SK-N-SH (cell line): Measurements from ENCODE around the gene PEX11A. TPM values are rescaled to one million over a fixed set of nuclear protein-coding genes. Genes with fewer than 3 reads are reported as not detected.

Source experiments
- CTCF ChIA-PET: fragments of 300-600, 350-600 bp; formaldehyde crosslinking; extraction: SDS; loops from one replicate; lab custom pipeline; 2021; lab: Yijun Ruan, JAX
- POLR2A ChIA-PET: fragments of 350-600 bp; sonication (Branson Sonifier 250); formaldehyde crosslinking; extraction: SDS; loops from one replicate; lab custom pipeline; 2020; ENCODE audit warnings: antibody characterized with exemption, inconsistent platforms; lab: Yijun Ruan, JAX
- DNase-seq: peaks from one replicate; pipeline ENCODE4 v3.0.0; 2012
- H2AFZ ChIP-seq: fragments of 200-600 bp; sonication (generic); 2 replicates; pipeline ENCODE4 v1.8.1; 2016; ENCODE audit warnings: antibody characterized with exemption, mild to moderate bottlenecking, low read depth
- H3F3A ChIP-seq: fragments of 200-600 bp; sonication (generic); replicated peaks from 2 replicates; pipeline ENCODE3; 2016; ENCODE audit warnings: antibody characterized with exemption, mild to moderate bottlenecking; ENCODE audit not compliant: insufficient read depth
- H3K27ac ChIP-seq, 2 experiments: fragments of 200-500 bp in 1 of 2; fragments of 200-600 bp in 1 of 2; sonication (Bioruptor generic) in 1 of 2; sonication (generic), shearing (Covaris generic) in 1 of 2; 2 replicates each; pipeline versions ENCODE4 v1.5.1 to v1.6.1; 2014 to 2016; ENCODE audit warnings: low read depth in 2 of 2, inconsistent platforms in 1 of 2, low read length in 1 of 2, mild to moderate bottlenecking in 1 of 2, mixed read lengths in 1 of 2
- H3K27me3 ChIP-seq: fragments of 200-600 bp; sonication (generic), shearing (Covaris generic); 2 replicates; pipeline ENCODE4 v1.6.1; 2016; ENCODE audit warnings: mixed run types; ENCODE audit not compliant: insufficient read depth
- H3K36me3 ChIP-seq, 2 experiments: fragments of 200-500 bp in 1 of 2; fragments of 200-600 bp in 1 of 2; sonication (Bioruptor generic) in 1 of 2; sonication (generic) in 1 of 2; replicated peaks in 1 of 2; 2 replicates each; pipeline versions ENCODE3 to v1.5.1; 2014 to 2016; ENCODE audit warnings: low read length in 1 of 2, mild to moderate bottlenecking in 1 of 2; ENCODE audit not compliant: insufficient read depth in 2 of 2, control insufficient read depth in 1 of 2
- H3K4me1 ChIP-seq, 2 experiments: fragments of 200-500 bp in 1 of 2; fragments of 200-600 bp in 1 of 2; sonication (Bioruptor generic) in 1 of 2; sonication (generic), shearing (Covaris generic) in 1 of 2; 2 replicates each; pipeline versions ENCODE4 v1.5.1 to v1.6.1; 2014 to 2016; ENCODE audit warnings: low read depth in 1 of 2, low read length in 1 of 2, mixed run types in 1 of 2; ENCODE audit not compliant: insufficient read depth in 2 of 2, control insufficient read depth in 1 of 2
- H3K4me2 ChIP-seq: fragments of 200-600 bp; sonication (generic), shearing (Covaris generic); 2 replicates; pipeline ENCODE4 v1.6.1; 2017; ENCODE audit warnings: mixed run types
- H3K4me3 ChIP-seq, 2 experiments: fragments of 200-500 bp in 1 of 2; fragments of 200-600 bp in 1 of 2; sonication (Bioruptor generic) in 1 of 2; sonication (generic), shearing (Covaris generic) in 1 of 2; 2 replicates each; pipeline versions ENCODE4 v1.5.1 to v1.8.1; 2014 to 2016; ENCODE audit warnings: low read depth in 2 of 2, inconsistent platforms in 1 of 2, low read length in 1 of 2, mild to moderate bottlenecking in 1 of 2, mixed read lengths in 1 of 2, moderate library complexity in 1 of 2
- H3K79me2 ChIP-seq: fragments of 200-600 bp; sonication (generic); 2 replicates; pipeline ENCODE4 v1.8.1; 2017; ENCODE audit warnings: mild to moderate bottlenecking; ENCODE audit not compliant: insufficient read depth
- H3K9ac ChIP-seq: fragments of 200-600 bp; sonication (generic); 2 replicates; pipeline ENCODE4 v1.6.1; 2017; ENCODE audit warnings: mixed run types
- H3K9me2 ChIP-seq: fragments of 200-600 bp; sonication (generic); 2 replicates; pipeline ENCODE4 v1.6.1; 2017; ENCODE audit warnings: mixed run types
- H3K9me3 ChIP-seq: fragments of 200-600 bp; sonication (generic); 2 replicates; pipeline ENCODE4 v1.6.1; 2017; ENCODE audit warnings: mixed run types, mild to moderate bottlenecking, moderate library complexity
- H4K20me1 ChIP-seq: fragments of 200-600 bp; sonication (generic); 2 replicates; pipeline ENCODE4 v1.6.1; 2017; ENCODE audit warnings: mild to moderate bottlenecking, mixed run types; ENCODE audit not compliant: insufficient read depth
- CHD2 ChIP-seq: fragments of 150-350 bp; IDR thresholded peaks from 2 replicates; pipeline ENCODE4 v1.6.1; 2018; ENCODE audit warnings: low read length; ENCODE audit not compliant: partially characterized antibody
- ELF1 ChIP-seq: IDR thresholded peaks from 2 replicates; pipeline ENCODE4 v1.4.0; 2012
- FOSL2 ChIP-seq: IDR thresholded peaks from 2 replicates; pipeline ENCODE4 v1.4.0; 2012; ENCODE audit warnings: low read depth, mild to moderate bottlenecking, moderate library complexity, borderline replicate concordance
- GABPA ChIP-seq: IDR thresholded peaks from 2 replicates; pipeline ENCODE4 v1.4.0; 2012; ENCODE audit warnings: low read depth, mild to moderate bottlenecking
- NFIC ChIP-seq: IDR thresholded peaks from 2 replicates; pipeline ENCODE4 v1.4.0; 2012; ENCODE audit warnings: borderline replicate concordance
- NRF1 ChIP-seq: IDR thresholded peaks from 2 replicates; pipeline ENCODE4 v1.6.1; 2012; ENCODE audit warnings: low read depth, mild to moderate bottlenecking, low read length
- PBX3 ChIP-seq: IDR thresholded peaks from 2 replicates; pipeline ENCODE4; 2012
- RAD21 ChIP-seq: IDR thresholded peaks from 2 replicates; pipeline ENCODE4 v1.6.1; 2012; ENCODE audit warnings: mild to moderate bottlenecking, low read length
- RCOR1 ChIP-seq: fragments of 150-350 bp; IDR thresholded peaks from 2 replicates; pipeline ENCODE4 v1.6.1; 2017; ENCODE audit warnings: antibody characterized with exemption, low read length
- RFX5 ChIP-seq: IDR thresholded peaks from 2 replicates; pipeline ENCODE4 v1.6.1; 2012; ENCODE audit warnings: mild to moderate bottlenecking, improper control_type of control experiment, low read length
- RXRA ChIP-seq: IDR thresholded peaks from 2 replicates; pipeline ENCODE4 v1.4.0; 2012; ENCODE audit warnings: low read depth, mild to moderate bottlenecking, borderline replicate concordance
- TAF1 ChIP-seq: IDR thresholded peaks from 2 replicates; pipeline ENCODE4 v1.6.1; 2012; ENCODE audit warnings: low read depth, mild to moderate bottlenecking, low read length, moderate library complexity, borderline replicate concordance
- WGBS: methylation state at CpG from one replicate; pipeline ENCODE4 v1.1.6; 2017; ENCODE audit warnings: low lambda C conversion rate; 5-methylcytosine and 5-hydroxymethylcytosine counted together
- polyA plus RNA-seq, 3 experiments: library from polyadenylated mRNA; depleted of rRNA; stranded (reverse); fragments of >200 nt; gene quantifications; 2 replicates each; pipeline ENCODE4 v1.2.3, GENCODE V29; 2012
- TF ChIP-seq, protein P1 (sequence below): IDR thresholded peaks from 2 replicates; pipeline ENCODE4 v1.6.1; 2012; ENCODE audit warnings: mild to moderate bottlenecking, low read depth, low read length, moderate library complexity
- TF ChIP-seq, protein P2 (sequence below): fragments of 150-350 bp; IDR thresholded peaks from 2 replicates; pipeline ENCODE4 v1.6.1; 2017; ENCODE audit warnings: antibody characterized with exemption, low read length, low read depth, borderline replicate concordance

Gene PEX11A
- polyA plus RNA-seq, 1 of the 3 experiments (the other 2 are of a cell fraction): 6.1 TPM

- no peak overlapping the region for H3K4me3 ChIP-seq
- H3K27me3 ChIP-seq: no peaks in the 10 kb centered on the region
- no peak overlapping the region for H2AFZ ChIP-seq
- WGBS: 80% methylated on average over 6 of the region's 6 CpGs
- no peaks in the 10 kb centered on the region for H3K9me3 ChIP-seq
- H4K20me1 ChIP-seq: no peaks in the 10 kb centered on the region
- H3K27ac ChIP-seq: no peak overlapping the region
- no peak for DNase-seq
- POLR2A ChIA-PET: no interaction called here
- H3K79me2 ChIP-seq: no peaks in the 10 kb centered on the region
- no peaks in the 10 kb centered on the region for H3K36me3 ChIP-seq
- H3K4me2 ChIP-seq: no peak overlapping the region
- TF ChIP-seq, protein P1, sequence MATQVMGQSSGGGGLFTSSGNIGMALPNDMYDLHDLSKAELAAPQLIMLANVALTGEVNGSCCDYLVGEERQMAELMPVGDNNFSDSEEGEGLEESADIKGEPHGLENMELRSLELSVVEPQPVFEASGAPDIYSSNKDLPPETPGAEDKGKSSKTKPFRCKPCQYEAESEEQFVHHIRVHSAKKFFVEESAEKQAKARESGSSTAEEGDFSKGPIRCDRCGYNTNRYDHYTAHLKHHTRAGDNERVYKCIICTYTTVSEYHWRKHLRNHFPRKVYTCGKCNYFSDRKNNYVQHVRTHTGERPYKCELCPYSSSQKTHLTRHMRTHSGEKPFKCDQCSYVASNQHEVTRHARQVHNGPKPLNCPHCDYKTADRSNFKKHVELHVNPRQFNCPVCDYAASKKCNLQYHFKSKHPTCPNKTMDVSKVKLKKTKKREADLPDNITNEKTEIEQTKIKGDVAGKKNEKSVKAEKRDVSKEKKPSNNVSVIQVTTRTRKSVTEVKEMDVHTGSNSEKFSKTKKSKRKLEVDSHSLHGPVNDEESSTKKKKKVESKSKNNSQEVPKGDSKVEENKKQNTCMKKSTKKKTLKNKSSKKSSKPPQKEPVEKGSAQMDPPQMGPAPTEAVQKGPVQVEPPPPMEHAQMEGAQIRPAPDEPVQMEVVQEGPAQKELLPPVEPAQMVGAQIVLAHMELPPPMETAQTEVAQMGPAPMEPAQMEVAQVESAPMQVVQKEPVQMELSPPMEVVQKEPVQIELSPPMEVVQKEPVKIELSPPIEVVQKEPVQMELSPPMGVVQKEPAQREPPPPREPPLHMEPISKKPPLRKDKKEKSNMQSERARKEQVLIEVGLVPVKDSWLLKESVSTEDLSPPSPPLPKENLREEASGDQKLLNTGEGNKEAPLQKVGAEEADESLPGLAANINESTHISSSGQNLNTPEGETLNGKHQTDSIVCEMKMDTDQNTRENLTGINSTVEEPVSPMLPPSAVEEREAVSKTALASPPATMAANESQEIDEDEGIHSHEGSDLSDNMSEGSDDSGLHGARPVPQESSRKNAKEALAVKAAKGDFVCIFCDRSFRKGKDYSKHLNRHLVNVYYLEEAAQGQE: no peak
- no peak for TF ChIP-seq NFIC
- no peak for TF ChIP-seq GABPA
- TF ChIP-seq, protein P2, sequence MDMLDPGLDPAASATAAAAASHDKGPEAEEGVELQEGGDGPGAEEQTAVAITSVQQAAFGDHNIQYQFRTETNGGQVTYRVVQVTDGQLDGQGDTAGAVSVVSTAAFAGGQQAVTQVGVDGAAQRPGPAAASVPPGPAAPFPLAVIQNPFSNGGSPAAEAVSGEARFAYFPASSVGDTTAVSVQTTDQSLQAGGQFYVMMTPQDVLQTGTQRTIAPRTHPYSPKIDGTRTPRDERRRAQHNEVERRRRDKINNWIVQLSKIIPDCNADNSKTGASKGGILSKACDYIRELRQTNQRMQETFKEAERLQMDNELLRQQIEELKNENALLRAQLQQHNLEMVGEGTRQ: no peak
- no peak for TF ChIP-seq ELF1
- TF ChIP-seq RXRA: no peak
- TF ChIP-seq PBX3: no peak
- no peak for TF ChIP-seq TAF1
- TF ChIP-seq RFX5: no peak
- no peak for TF ChIP-seq NRF1
- TF ChIP-seq, all 33 proteins: peak for 0
- Histone ChIP-seq H3K9me2 (no peaks in the 10 kb centered on the region), H3K9ac (no peak overlapping the region), H3K4me1 (peaks cover 5 to 22% of the 10 kb centered on the region in 2 experiments; a peak in 2 of 4 replicates), H3F3A (peaks cover 9% of the 10 kb centered on the region)
- CTCF ChIA-PET: interaction anchor here (1.3 kb wide), 1 partner anchor 29 kb away, joined by 7 read pairs; no protein-coding TSS in a partner anchor
Measured at GRCh38 chr15:89675606-89676005, 14.9 kb downstream of the PEX11A start.

DNA sequence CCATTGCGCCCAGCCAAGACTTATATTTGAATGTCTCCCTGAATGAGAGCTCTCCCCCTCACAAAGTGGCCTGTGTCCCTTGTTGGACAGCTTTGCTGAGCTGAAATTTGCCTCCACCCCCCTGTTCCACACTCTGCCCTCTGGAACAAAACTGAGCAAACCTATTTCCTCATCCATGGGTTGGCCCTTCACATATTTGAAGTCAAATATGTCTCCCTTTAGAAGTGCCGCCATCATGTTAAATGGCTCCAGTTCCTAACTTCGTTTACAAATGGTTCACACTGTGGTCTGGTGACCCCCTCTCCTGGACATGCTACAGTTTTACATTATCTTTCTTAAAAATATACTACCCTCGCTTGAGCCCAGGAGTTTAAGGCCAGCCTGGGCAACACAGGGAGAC, 16.0 kb downstream of the PEX11A start:
- no peak overlapping the region for H3K4me2 ChIP-seq
- WGBS: 85% methylated on average over 4 of the region's 4 CpGs
- H3K79me2 ChIP-seq: no peaks in the 10 kb centered on the region
- no peaks in the 10 kb centered on the region for H3K9me2 ChIP-seq
- H3K27ac ChIP-seq: no peak overlapping the region
- CTCF ChIA-PET: interaction anchor here (2.2 to 5.4 kb wide), 4 partner anchors 13 to 30 kb away, joined by 9 to 36 read pairs (median 25); partner anchors contain the start of genes PEX11A and WDR93
- H3K36me3 ChIP-seq: no peaks in the 10 kb centered on the region
- no peak for DNase-seq
- peaks cover 1% of the 10 kb centered on the region for H3F3A ChIP-seq
- POLR2A ChIA-PET: no interaction called here
- no peaks in the 10 kb centered on the region for H4K20me1 ChIP-seq
- no peak overlapping the region for H3K4me3 ChIP-seq
- no peaks in the 10 kb centered on the region for H3K9me3 ChIP-seq
- H3K9ac ChIP-seq: no peak overlapping the region
- H3K27me3 ChIP-seq: no peaks in the 10 kb centered on the region
- H3K4me1 ChIP-seq: peaks cover 0 to 22% of the 10 kb centered on the region in 2 experiments; a peak in 1 of 4 replicates
- TF ChIP-seq CHD2: no peak
- TF ChIP-seq RCOR1: no peak
- TF ChIP-seq FOSL2: no peak
- peak; percentile 11; the same call in 1 of the 2 replicates for TF ChIP-seq RAD21
- H2AFZ ChIP-seq: no peak overlapping the region
